Mesendoderm (in vitro differentiated cells): Measurements from ENCODE around the gene AGBL3.

ENCODE experiments used
- DNase-seq: peaks from one replicate; pipeline ENCODE4 v3.0.0; 2013
- H2AK5ac ChIP-seq: 2 replicates; pipeline ENCODE4 v1.6.1; 2013; ENCODE audit warnings: low read length, inconsistent platforms
- H2BK120ac ChIP-seq: 2 replicates; pipeline ENCODE4 v1.6.1; 2013; ENCODE audit warnings: low read depth, mild to moderate bottlenecking, low read length, moderate library complexity, mixed read lengths
- H2BK15ac ChIP-seq: replicated peaks from 2 replicates; pipeline ENCODE4 v1.6.1; 2013; ENCODE audit warnings: low read depth, mild to moderate bottlenecking, moderate library complexity
- H2BK5ac ChIP-seq: 2 replicates; pipeline ENCODE4 v1.6.1; 2013; ENCODE audit warnings: low read length, inconsistent platforms
- H3K18ac ChIP-seq: 2 replicates; pipeline ENCODE4 v1.6.1; 2013; ENCODE audit warnings: mild to moderate bottlenecking, low read length, mixed read lengths
- H3K23ac ChIP-seq: one replicate; pipeline ENCODE4 v1.6.1; 2013; ENCODE audit warnings: low read length
- H3K27ac ChIP-seq: 2 replicates; pipeline ENCODE4 v1.5.1; 2013; ENCODE audit warnings: low read depth, mild to moderate bottlenecking, inconsistent platforms, low read length, moderate library complexity
- H3K27me3 ChIP-seq: 2 replicates; pipeline ENCODE4 v1.6.1; 2013; ENCODE audit warnings: low read length, control low read depth, mild to moderate bottlenecking, inconsistent platforms; ENCODE audit not compliant: insufficient read depth, poor library complexity
- H3K36me3 ChIP-seq: 2 replicates; pipeline ENCODE4 v1.6.1; 2013; ENCODE audit warnings: low read length, inconsistent platforms; ENCODE audit not compliant: control insufficient read depth, insufficient read depth
- H3K4ac ChIP-seq: one replicate; pipeline ENCODE4 v1.6.1; 2013; ENCODE audit warnings: low read depth, mild to moderate bottlenecking, low read length, moderate library complexity
- H3K4me1 ChIP-seq: 2 replicates; pipeline ENCODE4 v1.6.1; 2013; ENCODE audit warnings: low read depth, low read length, inconsistent platforms; ENCODE audit not compliant: control insufficient read depth
- H3K4me2 ChIP-seq: 2 replicates; pipeline ENCODE4 v1.6.1; 2013; ENCODE audit warnings: low read length
- H3K4me3 ChIP-seq: 2 replicates; pipeline ENCODE4 v1.5.1; 2013; ENCODE audit warnings: mild to moderate bottlenecking, low read length
- H3K56ac ChIP-seq: one replicate; pipeline ENCODE4 v1.6.1; 2013; ENCODE audit warnings: low read length
- H3K79me1 ChIP-seq: 2 replicates; pipeline ENCODE4 v1.6.1; 2013; ENCODE audit warnings: low read length, inconsistent platforms
- H3K79me2 ChIP-seq: 2 replicates; pipeline ENCODE4 v1.6.1; 2013; ENCODE audit warnings: mild to moderate bottlenecking, low read length; ENCODE audit not compliant: control insufficient read depth, insufficient read depth
- H3K9ac ChIP-seq: 2 replicates; pipeline ENCODE4 v1.6.1; 2013; ENCODE audit warnings: low read length, inconsistent platforms
- H4K5ac ChIP-seq: one replicate; pipeline ENCODE4 v1.6.1; 2013; ENCODE audit warnings: low read length
- H4K8ac ChIP-seq: one replicate; pipeline ENCODE4 v1.6.1; 2013; ENCODE audit warnings: low read depth, mild to moderate bottlenecking, control low read depth, low read length, moderate library complexity
- WGBS: extraction: QIAGEN DNeasy Blood & Tissue Kit; methylation state at CpG from one replicate; pipeline ENCODE4 v1.1.7; 2013; ENCODE audit warnings: low lambda C conversion rate, missing lambda C conversion rate; ENCODE audit not compliant: insufficient coverage; ENCODE audit errors: extremely low coverage; 5-methylcytosine and 5-hydroxymethylcytosine counted together

AGBL3 gene

GRCh38 chr7:135151533-135151932 is 165.2 kb downstream of the AGBL3 start:
- H3K4me3 ChIP-seq = no peak overlapping the region
- H4K8ac ChIP-seq = no peak overlapping the region
- DNase-seq = no peak
- H2BK5ac ChIP-seq = no peak overlapping the region
- no peaks in the 10 kb centered on the region for H3K79me2 ChIP-seq
- no CpG with 5 or more reads among the region's 6 CpGs for WGBS
- no peak overlapping the region for H4K5ac ChIP-seq
- no peak overlapping the region for H2AK5ac ChIP-seq
- H3K79me1 ChIP-seq = no peaks in the 10 kb centered on the region
- H3K9ac ChIP-seq = no peak overlapping the region
- H3K18ac ChIP-seq = no peak overlapping the region
- no peaks in the 10 kb centered on the region for H3K4me1 ChIP-seq
- H3K27me3 ChIP-seq = no peaks in the 10 kb centered on the region
- no peak overlapping the region for H3K4ac ChIP-seq
- H3K27ac ChIP-seq = no peak overlapping the region
- H2BK120ac ChIP-seq = no peak overlapping the region
- H3K36me3 ChIP-seq = no peaks in the 10 kb centered on the region
- H3K56ac ChIP-seq = no peak overlapping the region
- H3K23ac ChIP-seq = no peak overlapping the region
- no peak overlapping the region for H2BK15ac ChIP-seq
- no peak overlapping the region for H3K4me2 ChIP-seq

- Histone ChIP-seq H2AK5ac (no peak overlapping the region), H2BK120ac (no peak overlapping the region), H3K56ac (no peak overlapping the region), H3K79me2 (no peaks in the 10 kb centered on the region), H4K5ac (no peak overlapping the region), H3K4me2 (no peak overlapping the region), H3K27me3 (no peaks in the 10 kb centered on the region), H3K4ac (no peak overlapping the region), H3K79me1 (no peaks in the 10 kb centered on the region), H2BK5ac (no peak overlapping the region), H4K8ac (no peak overlapping the region), H3K27ac (no peak overlapping the region), H3K9ac (no peak overlapping the region), H3K23ac (no peak overlapping the region), H3K4me1 (no peaks in the 10 kb centered on the region), H3K4me3 (no peak overlapping the region), H2BK15ac (no peak overlapping the region), H3K36me3 (no peaks in the 10 kb centered on the region), H3K18ac (no peak overlapping the region)
- no CpG with 5 or more reads among the region's 1 CpG for WGBS
- no peak for DNase-seq
Measured at GRCh38 chr7:135152442-135152841, 166.1 kb downstream of the AGBL3 start.

- no peaks in the 10 kb centered on the region for H3K27me3 ChIP-seq
- DNase-seq = no peak
- H3K27ac ChIP-seq = no peak overlapping the region
- no peak overlapping the region for H4K5ac ChIP-seq
- H3K56ac ChIP-seq = no peak overlapping the region
- H3K4ac ChIP-seq = no peak overlapping the region
- H3K23ac ChIP-seq = no peak overlapping the region
- H2BK15ac ChIP-seq = no peak overlapping the region
- no CpG with 5 or more reads among the region's 1 CpG for WGBS
- H3K9ac ChIP-seq = no peak overlapping the region
- no peak overlapping the region for H3K18ac ChIP-seq
- no peak overlapping the region for H2BK120ac ChIP-seq
- no peaks in the 10 kb centered on the region for H3K79me1 ChIP-seq
- no peaks in the 10 kb centered on the region for H3K36me3 ChIP-seq
- H4K8ac ChIP-seq = no peak overlapping the region
- no peak overlapping the region for H3K4me2 ChIP-seq
- H3K4me1 ChIP-seq = no peaks in the 10 kb centered on the region
- H3K79me2 ChIP-seq = no peaks in the 10 kb centered on the region
- no peak overlapping the region for H3K4me3 ChIP-seq
- H2AK5ac ChIP-seq = no peak overlapping the region
- no peak overlapping the region for H2BK5ac ChIP-seq
Measured at GRCh38 chr7:135154734-135155133, 168.4 kb downstream of the AGBL3 start.

- Histone ChIP-seq H3K56ac (no peak overlapping the region), H3K4me3 (no peak overlapping the region), H3K9ac (no peak overlapping the region), H4K8ac (no peak overlapping the region), H2BK15ac (no peak overlapping the region), H3K4me1 (peaks cover 5% of the 10 kb centered on the region), H3K36me3 (no peaks in the 10 kb centered on the region), H3K27me3 (no peaks in the 10 kb centered on the region), H3K23ac (no peak overlapping the region), H3K18ac (no peak overlapping the region), H2BK120ac (no peak overlapping the region), H2BK5ac (no peak overlapping the region), H2AK5ac (no peak overlapping the region), H3K4ac (no peak overlapping the region), H3K4me2 (no peak overlapping the region), H3K79me2 (no peaks in the 10 kb centered on the region), H3K79me1 (no peaks in the 10 kb centered on the region), H3K27ac (no peak overlapping the region), H4K5ac (no peak overlapping the region)
- DNase-seq = no peak
- no CpG with 5 or more reads among the region's 1 CpG for WGBS
Measured at GRCh38 chr7:135156290-135156689, 170.0 kb downstream of the AGBL3 start.

GRCh38 chr7:135158141-135158655 is 171.9 kb downstream of the AGBL3 start:
- no peak overlapping the region for H4K5ac ChIP-seq
- no peak overlapping the region for H4K8ac ChIP-seq
- WGBS = no CpG with 5 or more reads among the region's 1 CpG
- H3K9ac ChIP-seq = no peak overlapping the region
- H3K23ac ChIP-seq = no peak overlapping the region
- no peak overlapping the region for H3K27ac ChIP-seq
- H3K4me3 ChIP-seq = no peak overlapping the region
- no peak overlapping the region for H3K18ac ChIP-seq
- no peaks in the 10 kb centered on the region for H3K79me2 ChIP-seq
- no peak overlapping the region for H2BK15ac ChIP-seq
- no peaks in the 10 kb centered on the region for H3K36me3 ChIP-seq
- H3K4ac ChIP-seq = no peak overlapping the region
- H3K27me3 ChIP-seq = no peaks in the 10 kb centered on the region
- no peak overlapping the region for H2AK5ac ChIP-seq
- H2BK120ac ChIP-seq = no peak overlapping the region
- DNase-seq = no peak
- H3K79me1 ChIP-seq = no peaks in the 10 kb centered on the region
- no peak overlapping the region for H3K4me2 ChIP-seq
- H3K4me1 ChIP-seq = peaks cover 5% of the 10 kb centered on the region
- no peak overlapping the region for H3K56ac ChIP-seq
- H2BK5ac ChIP-seq = no peak overlapping the region

- Histone ChIP-seq H3K9ac (no peak overlapping the region), H3K18ac (no peak overlapping the region), H2BK15ac (no peak overlapping the region), H3K79me2 (no peaks in the 10 kb centered on the region), H3K27me3 (no peaks in the 10 kb centered on the region), H3K36me3 (peaks cover 2% of the 10 kb centered on the region), H2BK5ac (no peak overlapping the region), H2AK5ac (no peak overlapping the region), H3K27ac (no peak overlapping the region), H3K4ac (no peak overlapping the region), H3K79me1 (no peaks in the 10 kb centered on the region), H3K23ac (no peak overlapping the region), H4K5ac (no peak overlapping the region), H3K4me3 (no peak overlapping the region), H3K4me2 (no peak overlapping the region), H3K56ac (no peak overlapping the region), H3K4me1 (peaks cover 5% of the 10 kb centered on the region), H2BK120ac (no peak overlapping the region), H4K8ac (no peak overlapping the region)
- WGBS = no CpG with 5 or more reads among the region's 6 CpGs
- no peak for DNase-seq
Measured at GRCh38 chr7:135158874-135159273, 172.6 kb downstream of the AGBL3 start.
